DOHH2 (cell line): ENCODE results near the gene TP53AIP1.

Source experiments
- H3F3A ChIP-seq: fragments of 200-600 bp; sonication (generic), shearing (Covaris generic); 2 replicates; pipeline ENCODE4 v1.6.0; 2016; ENCODE audit warnings: antibody characterized with exemption, mild to moderate bottlenecking; ENCODE audit not compliant: control insufficient read depth, insufficient read depth
- H3K27ac ChIP-seq: fragments of 200-600 bp; sonication (generic); 2 replicates; pipeline ENCODE4 v1.5.1; 2014; ENCODE audit warnings: low read depth, mild to moderate bottlenecking, low read length, moderate library complexity
- H3K27me3 ChIP-seq: fragments of 200-600 bp; sonication (generic); 2 replicates; pipeline ENCODE4 v1.6.1; 2014; ENCODE audit warnings: mild to moderate bottlenecking, low read length, mixed read lengths; ENCODE audit not compliant: control insufficient read depth
- H3K36me3 ChIP-seq: fragments of 200-600 bp; sonication (generic); 2 replicates; pipeline ENCODE4 v1.6.1; 2014; ENCODE audit warnings: mild to moderate bottlenecking, low read length, moderate library complexity, mixed read lengths; ENCODE audit not compliant: control insufficient read depth
- H3K4me1 ChIP-seq: fragments of 200-600 bp; sonication (generic); 2 replicates; pipeline ENCODE4 v1.6.1; 2014; ENCODE audit warnings: mild to moderate bottlenecking, low read length, mixed read lengths; ENCODE audit not compliant: control insufficient read depth
- H3K4me2 ChIP-seq: fragments of 200-600 bp; sonication (generic); 2 replicates; pipeline ENCODE4 v1.6.0; 2014; ENCODE audit warnings: mild to moderate bottlenecking, low read length, moderate library complexity
- H3K4me3 ChIP-seq: fragments of 200-600 bp; sonication (generic); 2 replicates; pipeline ENCODE4 v1.5.1; 2014; ENCODE audit warnings: mild to moderate bottlenecking, low read length, mixed read lengths
- H3K79me2 ChIP-seq: fragments of 200-600 bp; sonication (generic); 2 replicates; pipeline ENCODE4 v1.6.1; 2014; ENCODE audit warnings: mild to moderate bottlenecking, low read length, mixed read lengths; ENCODE audit not compliant: control insufficient read depth
- H3K9me2 ChIP-seq: fragments of 200-600 bp; sonication (generic); replicated peaks from 2 replicates; pipeline ENCODE4 v1.6.1; 2014; ENCODE audit warnings: mild to moderate bottlenecking, low read length, mixed read lengths; ENCODE audit not compliant: control insufficient read depth
- H3K9me3 ChIP-seq: fragments of 200-600 bp; sonication (generic); 2 replicates; pipeline ENCODE4 v1.6.1; 2014; ENCODE audit warnings: antibody characterized with exemption, low read length, mixed read lengths; ENCODE audit not compliant: control insufficient read depth, insufficient read depth
- H4K20me1 ChIP-seq: fragments of 200-600 bp; sonication (generic); 2 replicates; pipeline ENCODE4 v1.6.0; 2014; ENCODE audit warnings: low read depth, mild to moderate bottlenecking, antibody characterized with exemption, low read length, moderate library complexity; ENCODE audit not compliant: control insufficient read depth, insufficient read depth
- EZH2phosphoT487 ChIP-seq: fragments of 200-600 bp; sonication (generic); IDR thresholded peaks from 2 replicates; pipeline ENCODE4 v1.6.1; 2017; ENCODE audit warnings: borderline replicate concordance, mild to moderate bottlenecking, antibody characterized with exemption, low read length, moderate library complexity, mixed read lengths
- TF ChIP-seq, protein P1 (sequence below): fragments of 200-600 bp; sonication (generic); IDR thresholded peaks from one replicate; pipeline ENCODE4 v1.5.1; 2014; ENCODE audit warnings: antibody characterized with exemption, mild to moderate bottlenecking, low read depth, low read length; ENCODE audit not compliant: poor library complexity, severe bottlenecking

The TP53AIP1 gene

DNA sequence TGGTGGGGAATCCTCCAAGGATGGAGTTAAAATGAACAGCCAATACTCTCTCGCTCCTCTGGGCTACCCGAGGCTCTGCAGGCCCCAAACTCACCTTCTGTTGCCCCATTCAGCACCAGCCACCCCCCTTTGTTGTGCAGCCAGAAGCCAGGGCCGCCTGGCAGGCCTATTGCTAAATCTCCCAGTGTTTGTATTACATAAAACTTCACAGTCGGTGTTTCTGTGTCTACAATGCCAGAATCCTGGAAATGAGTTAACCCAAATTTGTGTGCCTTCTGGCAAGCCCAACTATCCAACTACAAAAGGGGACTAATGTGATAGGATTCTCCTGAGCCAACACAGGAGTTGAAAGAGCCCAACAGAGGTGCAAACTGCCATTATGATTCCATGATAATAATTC lies 42.2 kb downstream of the TP53AIP1 start:
- peaks cover 28% of the 10 kb centered on the region for H3K27me3 ChIP-seq
- H4K20me1 ChIP-seq: no peaks in the 10 kb centered on the region
- H3K27ac ChIP-seq: no peak overlapping the region
- H3K36me3 ChIP-seq: no peaks in the 10 kb centered on the region
- no peaks in the 10 kb centered on the region for H3K9me3 ChIP-seq
- TF ChIP-seq, protein P1, sequence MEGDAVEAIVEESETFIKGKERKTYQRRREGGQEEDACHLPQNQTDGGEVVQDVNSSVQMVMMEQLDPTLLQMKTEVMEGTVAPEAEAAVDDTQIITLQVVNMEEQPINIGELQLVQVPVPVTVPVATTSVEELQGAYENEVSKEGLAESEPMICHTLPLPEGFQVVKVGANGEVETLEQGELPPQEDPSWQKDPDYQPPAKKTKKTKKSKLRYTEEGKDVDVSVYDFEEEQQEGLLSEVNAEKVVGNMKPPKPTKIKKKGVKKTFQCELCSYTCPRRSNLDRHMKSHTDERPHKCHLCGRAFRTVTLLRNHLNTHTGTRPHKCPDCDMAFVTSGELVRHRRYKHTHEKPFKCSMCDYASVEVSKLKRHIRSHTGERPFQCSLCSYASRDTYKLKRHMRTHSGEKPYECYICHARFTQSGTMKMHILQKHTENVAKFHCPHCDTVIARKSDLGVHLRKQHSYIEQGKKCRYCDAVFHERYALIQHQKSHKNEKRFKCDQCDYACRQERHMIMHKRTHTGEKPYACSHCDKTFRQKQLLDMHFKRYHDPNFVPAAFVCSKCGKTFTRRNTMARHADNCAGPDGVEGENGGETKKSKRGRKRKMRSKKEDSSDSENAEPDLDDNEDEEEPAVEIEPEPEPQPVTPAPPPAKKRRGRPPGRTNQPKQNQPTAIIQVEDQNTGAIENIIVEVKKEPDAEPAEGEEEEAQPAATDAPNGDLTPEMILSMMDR: no peak
- no peak for TF ChIP-seq EZH2phosphoT487
- no peaks in the 10 kb centered on the region for H3F3A ChIP-seq
- no peaks in the 10 kb centered on the region for H3K9me2 ChIP-seq
- H3K4me3 ChIP-seq: no peak overlapping the region
- H3K4me2 ChIP-seq: no peak overlapping the region
- no peaks in the 10 kb centered on the region for H3K79me2 ChIP-seq
- peaks cover 6% of the 10 kb centered on the region; the same call in 1 of the 2 replicates for H3K4me1 ChIP-seq

DNA sequence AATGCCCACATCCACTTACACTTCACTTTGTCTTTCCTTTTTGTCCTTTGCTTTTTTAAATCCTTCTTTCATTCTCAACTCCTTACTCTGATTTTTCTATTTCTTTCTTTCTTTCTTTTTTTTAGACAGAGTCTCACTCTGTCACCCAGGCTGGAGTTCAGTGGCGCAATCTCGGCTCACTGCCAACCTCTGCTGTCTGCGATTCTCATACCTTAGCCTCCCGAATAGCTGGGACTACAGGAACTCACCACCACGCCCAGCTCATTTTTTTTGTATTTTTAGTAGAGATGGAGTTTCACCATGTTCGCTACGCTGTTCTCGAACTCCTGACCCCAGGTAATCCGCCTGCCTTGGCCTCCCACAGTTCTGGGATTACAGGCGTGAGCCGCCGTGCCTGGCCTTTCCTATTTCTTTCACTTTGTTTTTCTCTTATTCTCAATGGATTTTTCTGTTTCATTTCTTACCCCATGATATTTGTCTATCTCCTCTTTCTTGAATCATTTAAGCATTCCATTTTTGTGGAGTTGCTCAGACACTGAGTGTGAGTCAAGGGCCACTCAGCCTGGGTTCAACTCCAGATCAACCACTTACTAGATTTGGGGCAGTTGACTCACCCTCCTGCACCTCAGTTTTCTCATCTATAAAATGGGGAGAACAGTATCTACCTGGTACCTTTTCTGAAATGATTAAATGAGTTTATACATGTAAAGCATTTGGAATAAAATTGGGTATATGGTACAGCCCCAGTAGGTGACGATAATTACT lies 43.9 kb downstream of the TP53AIP1 start:
- H3K36me3 ChIP-seq: no peaks in the 10 kb centered on the region
- H3K9me2 ChIP-seq: no peaks in the 10 kb centered on the region
- no peaks in the 10 kb centered on the region for H4K20me1 ChIP-seq
- no peaks in the 10 kb centered on the region for H3K9me3 ChIP-seq
- peaks cover 27% of the 10 kb centered on the region for H3K27me3 ChIP-seq
- H3K4me3 ChIP-seq: no peak overlapping the region
- TF ChIP-seq, protein P1: no peak
- TF ChIP-seq EZH2phosphoT487: no peak
- H3F3A ChIP-seq: no peaks in the 10 kb centered on the region
- no peaks in the 10 kb centered on the region for H3K79me2 ChIP-seq
- H3K4me2 ChIP-seq: no peak overlapping the region
- H3K4me1 ChIP-seq: no peaks in the 10 kb centered on the region
- H3K27ac ChIP-seq: no peak overlapping the region

DNA sequence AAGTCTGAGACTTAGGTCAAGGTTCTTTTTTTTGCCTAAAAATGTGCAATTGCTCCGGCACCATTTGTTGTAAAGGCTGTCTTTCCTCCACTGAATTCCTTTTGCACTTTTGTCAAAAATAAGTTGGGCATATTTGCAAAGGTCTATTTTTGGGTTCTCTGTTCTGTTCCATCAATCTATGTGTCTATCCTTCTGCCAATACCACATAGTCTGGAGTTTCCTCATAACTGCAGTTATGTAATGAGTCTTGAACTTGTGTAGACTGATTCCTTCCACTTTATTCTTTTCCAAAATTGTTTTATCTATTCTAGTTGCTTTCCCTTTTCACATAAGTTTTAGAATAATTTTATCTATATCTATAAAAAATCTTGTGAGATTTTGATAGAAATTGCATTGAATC lies 44.8 kb downstream of the TP53AIP1 start:
- Histone ChIP-seq H3K4me1 (no peaks in the 10 kb centered on the region), H3K4me2 (no peak overlapping the region), H3F3A (no peaks in the 10 kb centered on the region), H3K27me3 (peaks cover 21% of the 10 kb centered on the region), H3K36me3 (no peaks in the 10 kb centered on the region), H3K9me3 (no peaks in the 10 kb centered on the region), H3K79me2 (no peaks in the 10 kb centered on the region), H3K4me3 (no peak overlapping the region), H3K27ac (no peak overlapping the region), H4K20me1 (no peaks in the 10 kb centered on the region), H3K9me2 (no peaks in the 10 kb centered on the region)
- no peak for TF ChIP-seq EZH2phosphoT487
- TF ChIP-seq, protein P1: no peak
